Suprapubic skin (tissue), 4 donors: Measurements from ENCODE around the gene TCF20. TPM values are rescaled to one million over a fixed set of nuclear protein-coding genes. Genes with fewer than 3 reads are reported as not detected.

Source experiments
- DNase-seq, 2 donors: peaks; one replicate each; pipeline ENCODE4 v3.0.0-alpha.2; 2019; ENCODE audit warnings: low spot score in 2 of 2
- H3K27ac ChIP-seq: fragments of 200-600 bp; sonication (generic); one replicate; pipeline ENCODE4 v1.5.1; 2019
- H3K27me3 ChIP-seq: fragments of 200-600 bp; sonication (generic); one replicate; pipeline ENCODE4 v1.5.1; 2019
- H3K36me3 ChIP-seq: fragments of 200-600 bp; sonication (generic); one replicate; pipeline ENCODE4 v1.5.1; 2019
- H3K4me1 ChIP-seq: fragments of 200-600 bp; sonication (generic); one replicate; pipeline ENCODE4 v1.5.1; 2019
- H3K4me3 ChIP-seq: fragments of 200-600 bp; sonication (generic); one replicate; pipeline ENCODE4 v1.5.1; 2019; ENCODE audit warnings: mild to moderate bottlenecking
- H3K9me3 ChIP-seq: fragments of 200-600 bp; sonication (generic); one replicate; pipeline ENCODE4 v1.5.1; 2019
- CTCF ChIP-seq, 2 donors: fragments of 200-600 bp in 1 of 2; fragments of 450-650 bp in 1 of 2; sonication (generic) in 1 of 2; IDR thresholded peaks; one replicate each; pipeline ENCODE4 v1.5.1; 2016 to 2019; ENCODE audit warnings: antibody characterized with exemption in 2 of 2, mild to moderate bottlenecking in 1 of 2, moderate library complexity in 1 of 2
- EP300 ChIP-seq: sonication (generic); formaldehyde crosslinking; IDR thresholded peaks from one replicate; pipeline ENCODE4 v1.6.1; 2017; ENCODE audit warnings: antibody characterized with exemption
- POLR2A ChIP-seq, 2 donors: fragments of 450-650 bp; IDR thresholded peaks; one replicate each; pipeline ENCODE4 v1.6.1; 2017; ENCODE audit warnings: antibody characterized with exemption in 2 of 2, mild to moderate bottlenecking in 2 of 2, moderate library complexity in 2 of 2
- POLR2AphosphoS5 ChIP-seq, 3 donors: sonication (generic); formaldehyde crosslinking; IDR thresholded peaks; one replicate each; pipeline ENCODE4 v1.6.1; 2017; ENCODE audit warnings: antibody characterized with exemption in 3 of 3
- WGBS: methylation state at CpG from one replicate; pipeline ENCODE4 v1.1.5; 2018; 5-methylcytosine and 5-hydroxymethylcytosine counted together
- total RNA-seq, 4 donors: library from RNA; depleted of rRNA; stranded (reverse); fragments of >200 nt; gene quantifications; one replicate each; pipeline ENCODE4 v1.1.0, GENCODE V29; 2016

Gene TCF20
- total RNA-seq, 4 donors from 2014 or later: 56.4 to 72.8 (median 68.4) TPM

GRCh38 chr22:42236268-42236667, 34.2 kb downstream of the TCF20 start:
- Histone ChIP-seq H3K27ac (no peak overlapping the region), H3K27me3 (no peaks in the 10 kb centered on the region), H3K9me3 (no peaks in the 10 kb centered on the region), H3K36me3 (no peaks in the 10 kb centered on the region), H3K4me3 (no peak overlapping the region), H3K4me1 (peaks cover 3% of the 10 kb centered on the region)
- no peak for TF ChIP-seq POLR2A (IDR thresholded peaks at IDR 0.05)
- TF ChIP-seq CTCF (IDR thresholded peaks at IDR 0.05): no peak
- TF ChIP-seq EP300: no peak
- no peak for TF ChIP-seq POLR2AphosphoS5 (IDR thresholded peaks at IDR 0.05)
- WGBS: 91% methylated on average over 4 of the region's 4 CpGs
- DNase-seq: no peak

- 46% methylated on average over 3 of the region's 3 CpGs for whole genome bisulfite sequencing
Measured at GRCh38 chr22:42233879-42234278, 36.6 kb downstream of the TCF20 start.

GRCh38 chr22:42231929-42232328, 38.5 kb downstream of the TCF20 start:
- peaks cover 23% of the 10 kb centered on the region for H3K4me1 ChIP-seq
- no peaks in the 10 kb centered on the region for H3K27me3 ChIP-seq
- H3K36me3 ChIP-seq: no peaks in the 10 kb centered on the region
- TF ChIP-seq CTCF (IDR thresholded peaks at IDR 0.05) (no peak), POLR2AphosphoS5 (IDR thresholded peaks at IDR 0.05) (no peak), EP300 (no peak), POLR2A (IDR thresholded peaks at IDR 0.05) (no peak)
- H3K27ac ChIP-seq: no peak overlapping the region
- DNase-seq: no peak
- no peak overlapping the region for H3K4me3 ChIP-seq
- WGBS: 94% methylated on average over 3 of the region's 3 CpGs
- no peaks in the 10 kb centered on the region for H3K9me3 ChIP-seq

More at GRCh38 chr22:42233879-42234278, 36.6 kb downstream of the TCF20 start:
- Histone ChIP-seq H3K4me1 (peaks cover 14% of the 10 kb centered on the region), H3K36me3 (no peaks in the 10 kb centered on the region), H3K4me3 (no peak overlapping the region), H3K9me3 (no peaks in the 10 kb centered on the region), H3K27ac (no peak overlapping the region), H3K27me3 (no peaks in the 10 kb centered on the region)
- no peak for DNase-seq
- no peak for TF ChIP-seq POLR2AphosphoS5 (IDR thresholded peaks at IDR 0.05)

- no peak for DNase-seq
- no peak overlapping the region for H3K4me3 ChIP-seq
- WGBS: 49% methylated on average over 6 of the region's 6 CpGs
- no peak overlapping the region for H3K27ac ChIP-seq
- no peaks in the 10 kb centered on the region for H3K27me3 ChIP-seq
- H3K36me3 ChIP-seq: no peaks in the 10 kb centered on the region
- H3K4me1 ChIP-seq: peaks cover 20% of the 10 kb centered on the region
- TF ChIP-seq CTCF (IDR thresholded peaks at IDR 0.05) (no peak), POLR2AphosphoS5 (IDR thresholded peaks at IDR 0.05) (no peak), EP300 (no peak), POLR2A (IDR thresholded peaks at IDR 0.05) (no peak)
- no peaks in the 10 kb centered on the region for H3K9me3 ChIP-seq
Measured at GRCh38 chr22:42229455-42230149, 40.9 kb downstream of the TCF20 start.

GRCh38 chr22:42228483-42228882, 42.0 kb downstream of the TCF20 start:
- H3K4me3 ChIP-seq: no peak overlapping the region
- peaks cover 20% of the 10 kb centered on the region for H3K4me1 ChIP-seq
- H3K9me3 ChIP-seq: no peaks in the 10 kb centered on the region
- no peak for TF ChIP-seq CTCF (IDR thresholded peaks at IDR 0.05)
- TF ChIP-seq POLR2A (IDR thresholded peaks at IDR 0.05): no peak
- no peak for TF ChIP-seq POLR2AphosphoS5 (IDR thresholded peaks at IDR 0.05)
- TF ChIP-seq EP300: no peak
- DNase-seq: no peak
- H3K36me3 ChIP-seq: no peaks in the 10 kb centered on the region
- WGBS: 71% methylated on average over 4 of the region's 4 CpGs
- H3K27me3 ChIP-seq: no peaks in the 10 kb centered on the region
- H3K27ac ChIP-seq: no peak overlapping the region
